Measurements from ENCODE around the gene NUP107. TPM values are rescaled to one million over a fixed set of nuclear protein-coding genes. Genes with fewer than 3 reads are reported as not detected.

NUP107 gene
- total RNA-seq, 1 experiment from 2014 or later: 82.3 TPM

- H3K9me3 ChIP-seq (ENCODE audit: control insufficient read depth, insufficient read depth, low read depth, low read length): no peaks in the 10 kb centered on the region
- H3K4me3 ChIP-seq (ENCODE audit: low read depth in 2 of 2, low read length in 2 of 2): no peak overlapping the region
- CTCF ChIA-PET: no interaction called here
- DNase-seq (ENCODE audit: low read depth, low spot score) (no peak), ATAC-seq (no peak; the same call in 1 of the 2 replicates)
- in situ Hi-C loops (cut with HindIII; ENCODE audit: low pct_unique_long_range_greater_than_20kb, low sequenced_read_pairs): no loop called here
- no TSS peak for BruUV-seq (replicated peaks)
- TF ChIP-seq TCF7L2 (IDR thresholded peaks at IDR 0.05; ENCODE audit: low read depth, low read length) (no peak), REST (IDR thresholded peaks at IDR 0.05; ENCODE audit: insufficient read depth in 1 of 2, low read depth in 2 of 2, low read length in 1 of 2) (no peak), SIN3A (IDR thresholded peaks at IDR 0.05; ENCODE audit: borderline replicate concordance, insufficient read depth, low read depth, low read length) (no peak), CTCF (IDR thresholded peaks at IDR 0.05) (no peak), POLR2AphosphoS5 (IDR thresholded peaks at IDR 0.05; ENCODE audit: low read depth, low read length) (no peak)
- H3K36me3 ChIP-seq (ENCODE audit: control insufficient read depth, insufficient read depth, low read length): no peaks in the 10 kb centered on the region
- no peak overlapping the region for H3K27ac ChIP-seq (ENCODE audit: low read length)
- H3K4me1 ChIP-seq (ENCODE audit: control insufficient read depth, insufficient read depth, low read length): no peaks in the 10 kb centered on the region
- POLR2A ChIA-PET: interaction anchor here (0.6 kb wide), 2 partner anchors 13 to 98 kb away, joined by 3 to 5 read pairs; no protein-coding TSS in a partner anchor
- H3K27me3 ChIP-seq (ENCODE audit: control insufficient read depth, insufficient read depth, low read length): no peaks in the 10 kb centered on the region
- intact Hi-C loops (cut with micrococcal nuclease; ENCODE audit: unreplicated experiment): no loop called here
Measured at GRCh38 chr12:68793436-68793835, 106.7 kb downstream of the NUP107 start.

- no TSS peak for BruUV-seq (replicated peaks)
- ChIA-PET CTCF (no interaction called here), POLR2A (no interaction called here)
- H3K4me3 ChIP-seq (ENCODE audit: low read depth in 2 of 2, low read length in 2 of 2): no peak overlapping the region
- no peak overlapping the region for H3K27ac ChIP-seq (ENCODE audit: low read length)
- TF ChIP-seq TCF7L2 (IDR thresholded peaks at IDR 0.05; ENCODE audit: low read depth, low read length) (no peak), SIN3A (IDR thresholded peaks at IDR 0.05; ENCODE audit: borderline replicate concordance, insufficient read depth, low read depth, low read length) (no peak)
- intact Hi-C loops (cut with micrococcal nuclease; ENCODE audit: unreplicated experiment) (no loop called here), in situ Hi-C loops (cut with HindIII; ENCODE audit: low pct_unique_long_range_greater_than_20kb, low sequenced_read_pairs) (no loop called here)
- no peaks in the 10 kb centered on the region for H3K27me3 ChIP-seq (ENCODE audit: control insufficient read depth, insufficient read depth, low read length)
- H3K4me1 ChIP-seq (ENCODE audit: control insufficient read depth, insufficient read depth, low read length): no peaks in the 10 kb centered on the region
- no peaks in the 10 kb centered on the region for H3K9me3 ChIP-seq (ENCODE audit: control insufficient read depth, insufficient read depth, low read depth, low read length)
- ATAC-seq: no peak
- DNase-seq (ENCODE audit: low read depth, low spot score): no peak
- H3K36me3 ChIP-seq (ENCODE audit: control insufficient read depth, insufficient read depth, low read length): no peaks in the 10 kb centered on the region
Measured at GRCh38 chr12:68793975-68794652, 107.3 kb downstream of the NUP107 start.

- Histone ChIP-seq H3K27ac (ENCODE audit: low read length) (no peak overlapping the region), H3K9me3 (ENCODE audit: control insufficient read depth, insufficient read depth, low read depth, low read length) (no peaks in the 10 kb centered on the region), H3K4me3 (ENCODE audit: low read depth in 2 of 2, low read length in 2 of 2) (no peak overlapping the region), H3K36me3 (ENCODE audit: control insufficient read depth, insufficient read depth, low read length) (no peaks in the 10 kb centered on the region), H3K4me1 (ENCODE audit: control insufficient read depth, insufficient read depth, low read length) (no peaks in the 10 kb centered on the region), H3K27me3 (ENCODE audit: control insufficient read depth, insufficient read depth, low read length) (no peaks in the 10 kb centered on the region)
- in situ Hi-C loops (cut with HindIII; ENCODE audit: low pct_unique_long_range_greater_than_20kb, low sequenced_read_pairs) (no loop called here), intact Hi-C loops (cut with micrococcal nuclease; ENCODE audit: unreplicated experiment) (no loop called here)
- peak; percentile 72; the same call in 1 of the 2 replicates for ATAC-seq
- TF ChIP-seq POLR2AphosphoS5 (IDR thresholded peaks at IDR 0.05; ENCODE audit: low read depth, low read length): no peak
- no peak for TF ChIP-seq SIN3A (IDR thresholded peaks at IDR 0.05; ENCODE audit: borderline replicate concordance, insufficient read depth, low read depth, low read length)
- TF ChIP-seq CTCF (IDR thresholded peaks at IDR 0.05): no peak
- no peak for TF ChIP-seq REST (IDR thresholded peaks at IDR 0.05; ENCODE audit: insufficient read depth in 1 of 2, low read depth in 2 of 2, low read length in 1 of 2)
- no peak for TF ChIP-seq TCF7L2 (IDR thresholded peaks at IDR 0.05; ENCODE audit: low read depth, low read length)
- no peak for DNase-seq (ENCODE audit: low read depth, low spot score)
- ChIA-PET CTCF (no interaction called here), POLR2A (interaction anchor here (0.6 kb wide), 1 partner anchor 16 kb away, joined by 3 read pairs; no protein-coding TSS in a partner anchor)
- no TSS peak for BruUV-seq (replicated peaks)
Measured at GRCh38 chr12:68794653-68795251, 108.0 kb downstream of the NUP107 start.
